Measurements from ENCODE around the gene TAF1B.

Gene TAF1B

GRCh38 chr2:9858730-9859068 is 15.4 kb downstream of the TAF1B start:
- TF ChIP-seq CTCF (IDR thresholded peaks at IDR 0.05) = no peak

GRCh38 chr2:9867881-9868280 is 24.6 kb downstream of the TAF1B start:
- TF ChIP-seq CTCF (IDR thresholded peaks at IDR 0.05) = no peak

GRCh38 chr2:9873337-9873736 is 30.1 kb downstream of the TAF1B start:
- TF ChIP-seq CTCF (IDR thresholded peaks at IDR 0.05) = no peak

GRCh38 chr2:9877026-9877425 is 33.8 kb downstream of the TAF1B start:
- no peak for TF ChIP-seq CTCF (IDR thresholded peaks at IDR 0.05)

- no peak for TF ChIP-seq CTCF (IDR thresholded peaks at IDR 0.05)
Observed at GRCh38 chr2:9877726-9878125, 34.5 kb downstream of the TAF1B start.

- no peak for TF ChIP-seq CTCF (IDR thresholded peaks at IDR 0.05)
Observed at GRCh38 chr2:9879455-9880194, 36.4 kb downstream of the TAF1B start.

- TF ChIP-seq CTCF (IDR thresholded peaks at IDR 0.05) = no peak
Observed at GRCh38 chr2:9883897-9884296, 40.6 kb downstream of the TAF1B start.

- no peak for TF ChIP-seq CTCF (IDR thresholded peaks at IDR 0.05)
Observed at GRCh38 chr2:9884436-9884835, 41.2 kb downstream of the TAF1B start.
